LNCaP clone FGC (cell line): ENCODE results near the gene MUC5B.
A peak's percentile ranks its signal among the peaks of the same experiment; 100 is the strongest.

Source experiments
- DNase-seq: peaks from one replicate; pipeline ENCODE4 v3.0.0-alpha.2; 2011; ENCODE audit warnings: low read depth
- H3K4me3 ChIP-seq: 2 replicates; pipeline ENCODE4 v1.5.1; 2011; ENCODE audit warnings: mild to moderate bottlenecking, low read depth, low read length, control low read depth
- CTCF ChIP-seq: IDR thresholded peaks from 2 replicates; pipeline ENCODE4 v1.5.1; 2012; ENCODE audit warnings: mild to moderate bottlenecking; ENCODE audit not compliant: control insufficient read depth, insufficient read depth; ENCODE audit errors: extremely low read depth

Gene MUC5B

GRCh38 chr11:1310772-1311468 is 88.1 kb downstream of the MUC5B start:
- TF ChIP-seq CTCF, result no peak
- DNase-seq, result no peak
- H3K4me3 ChIP-seq, result peak overlapping the region; percentile 70
